NCI-H2171 (cell line): ENCODE measurements around the gene SGMS1.

Experiments used
- DNase-seq: peaks from one replicate; lab custom pipeline; 2025; lab: John Stamatoyannopoulos, UW

SGMS1 gene

GRCh38 chr10:50397312-50398140, 226.2 kb downstream of the SGMS1 start:
- DNase-seq = no peak

GRCh38 chr10:50396491-50397311, 227.1 kb downstream of the SGMS1 start:
- no peak for DNase-seq

- no peak for DNase-seq
Measured at GRCh38 chr10:50395851-50396250, 227.9 kb downstream of the SGMS1 start.

GRCh38 chr10:50395271-50395670, 228.5 kb downstream of the SGMS1 start:
- no peak for DNase-seq

- DNase-seq = no peak
Measured at GRCh38 chr10:50394832-50395231, 228.9 kb downstream of the SGMS1 start.

- DNase-seq = no peak
Measured at GRCh38 chr10:50393784-50394467, 229.8 kb downstream of the SGMS1 start.

- DNase-seq = no peak
Measured at GRCh38 chr10:50392966-50393718, 230.6 kb downstream of the SGMS1 start.

GRCh38 chr10:50392426-50392825, 231.3 kb downstream of the SGMS1 start:
- no peak for DNase-seq

- DNase-seq = no peak
Measured at GRCh38 chr10:50390302-50390701, 233.5 kb downstream of the SGMS1 start.

- DNase-seq = no peak
Measured at GRCh38 chr10:50388181-50388580, 235.6 kb downstream of the SGMS1 start.

- DNase-seq = no peak
Measured at GRCh38 chr10:50387732-50388073, 236.1 kb downstream of the SGMS1 start.

GRCh38 chr10:50387007-50387731, 236.6 kb downstream of the SGMS1 start:
- DNase-seq = no peak

- DNase-seq = no peak
Measured at GRCh38 chr10:50385624-50386023, 238.1 kb downstream of the SGMS1 start.

GRCh38 chr10:50384898-50385297, 238.9 kb downstream of the SGMS1 start:
- no peak for DNase-seq

GRCh38 chr10:50384238-50384637, 239.5 kb downstream of the SGMS1 start:
- no peak for DNase-seq

GRCh38 chr10:50382576-50383023, 241.2 kb downstream of the SGMS1 start:
- DNase-seq = no peak

- no peak for DNase-seq
Measured at GRCh38 chr10:50381642-50382041, 242.1 kb downstream of the SGMS1 start.

GRCh38 chr10:50379616-50380015, 244.1 kb downstream of the SGMS1 start:
- no peak for DNase-seq

GRCh38 chr10:50375745-50376144, 248.0 kb downstream of the SGMS1 start:
- DNase-seq = no peak

GRCh38 chr10:50375051-50375452, 248.7 kb downstream of the SGMS1 start:
- no peak for DNase-seq

GRCh38 chr10:50373821-50374501, 249.8 kb downstream of the SGMS1 start:
- no peak for DNase-seq
